HepG2 (cell line): ENCODE data around the gene CHMP6. TPM values are rescaled to one million over a fixed set of nuclear protein-coding genes. Genes with fewer than 3 reads are reported as not detected.

ENCODE experiments used
- AGO1 ChIP-seq: fragments of 200-400 bp; formaldehyde crosslinking; IDR thresholded peaks from 2 replicates; pipeline ENCODE4 v1.6.1; 2017; ENCODE audit warnings: mild to moderate bottlenecking, low read depth, low read length, moderate library complexity; ENCODE audit not compliant: poor library complexity, severe bottlenecking
- AKAP8 ChIP-seq: sonication (generic); formaldehyde crosslinking; IDR thresholded peaks from 2 replicates; pipeline ENCODE4 v1.5.1; 2020; ENCODE audit warnings: mild to moderate bottlenecking, missing genetic modification reagents
- FLYWCH1 ChIP-seq: sonication (generic); formaldehyde crosslinking; IDR thresholded peaks from 2 replicates; pipeline ENCODE4 v1.8.1; 2023; ENCODE audit warnings: mild to moderate bottlenecking, missing genetic modification reagents
- HIVEP1 ChIP-seq: sonication (generic); formaldehyde crosslinking; IDR thresholded peaks from 2 replicates; pipeline ENCODE4 v1.4.0; 2020; ENCODE audit warnings: mild to moderate bottlenecking, missing genetic modification reagents
- IRX3 ChIP-seq: sonication (generic); formaldehyde crosslinking; IDR thresholded peaks from 2 replicates; pipeline ENCODE4 v1.8.1; 2023; ENCODE audit warnings: mild to moderate bottlenecking, low read depth, missing genetic modification reagents, borderline replicate concordance
- JUND ChIP-seq: sonication (generic); formaldehyde crosslinking; IDR thresholded peaks from 2 replicates; pipeline ENCODE4 v1.8.0; 2022; ENCODE audit warnings: mild to moderate bottlenecking, missing genetic modification reagents
- KDM1A ChIP-seq: IDR thresholded peaks from 2 replicates; pipeline ENCODE4 v1.6.1; 2016; ENCODE audit warnings: missing compliant biosample characterization
- KLF11 ChIP-seq: IDR thresholded peaks from 2 replicates; pipeline ENCODE4 v1.6.1; 2016; ENCODE audit warnings: missing compliant biosample characterization
- MAX ChIP-seq: IDR thresholded peaks from 2 replicates; pipeline ENCODE4 v1.6.1; 2012; ENCODE audit warnings: inconsistent platforms
- NFIB ChIP-seq: sonication (generic); formaldehyde crosslinking; IDR thresholded peaks from 2 replicates; pipeline ENCODE4 v1.9.0; 2021; ENCODE audit warnings: missing genetic modification reagents, mild to moderate bottlenecking, borderline replicate concordance
- NFYB ChIP-seq: sonication (generic); formaldehyde crosslinking; IDR thresholded peaks from 2 replicates; pipeline ENCODE4 v1.4.0; 2020; ENCODE audit warnings: missing genetic modification reagents
- SNAPC4 ChIP-seq: sonication (generic); formaldehyde crosslinking; IDR thresholded peaks from 2 replicates; pipeline ENCODE4 v1.4.0; 2020; ENCODE audit warnings: mild to moderate bottlenecking, missing genetic modification reagents
- TAF15 ChIP-seq: fragments of 200-400 bp; formaldehyde crosslinking; IDR thresholded peaks from one replicate; pipeline ENCODE4 v1.6.1; 2018; ENCODE audit warnings: mild to moderate bottlenecking, low read depth, low read length; ENCODE audit not compliant: poor library complexity, severe bottlenecking
- ZNF207 ChIP-seq: fragments of 450-650 bp; IDR thresholded peaks from 2 replicates; pipeline ENCODE4 v1.6.1; 2016; ENCODE audit warnings: antibody characterized with exemption, borderline replicate concordance
- ZNF230 ChIP-seq: sonication (generic); formaldehyde crosslinking; IDR thresholded peaks from 2 replicates; pipeline ENCODE4 v1.4.0; 2020; ENCODE audit warnings: mild to moderate bottlenecking, missing genetic modification reagents
- ZNF547 ChIP-seq: sonication (generic); formaldehyde crosslinking; IDR thresholded peaks from 2 replicates; pipeline ENCODE4 v1.5.1; 2020; ENCODE audit warnings: mild to moderate bottlenecking, missing genetic modification reagents
- ZNF564 ChIP-seq: sonication (generic); formaldehyde crosslinking; IDR thresholded peaks from 2 replicates; pipeline ENCODE4 v1.8.1; 2023; ENCODE audit warnings: mild to moderate bottlenecking, missing genetic modification reagents
- ZNF687 ChIP-seq: sonication (generic); formaldehyde crosslinking; IDR thresholded peaks from 2 replicates; pipeline ENCODE4 v1.5.1; 2020; ENCODE audit warnings: mild to moderate bottlenecking, missing genetic modification reagents, moderate library complexity
- ZNF792 ChIP-seq: IDR thresholded peaks from 2 replicates; pipeline ENCODE4 v1.6.1; 2016
- ZSCAN21 ChIP-seq: sonication (generic); formaldehyde crosslinking; IDR thresholded peaks from 2 replicates; pipeline ENCODE4 v1.8.0; 2022; ENCODE audit warnings: mild to moderate bottlenecking, missing genetic modification reagents, moderate library complexity, borderline replicate concordance
- polyA plus RNA-seq, 8 experiments: library from polyadenylated mRNA; depleted of rRNA in 3 of 8; stranded (reverse) in 7 of 8; unstranded in 1 of 8; fragments of >200 nt; fragmentation: Illumina TruSeq in 4 of 8; extraction: Trizol in 4 of 8; gene quantifications; 2 replicates each; pipeline versions ENCODE4 v1.2.1 to v1.2.3, GENCODE V29; 2011 to 2016; ENCODE audit warnings: low read depth in 4 of 8, missing spikeins in 1 of 8, mixed read lengths in 1 of 8; ENCODE audit not compliant: insufficient read depth in 1 of 8
- total RNA-seq, 5 experiments: library from RNA; depleted of rRNA; stranded (reverse); fragments of >200 nt; fragmentation: Illumina TruSeq; extraction: Trizol; gene quantifications; 2 replicates each; pipeline ENCODE4 v1.2.3, GENCODE V29; 2016; ENCODE audit warnings: low read depth in 1 of 5

The CHMP6 gene
- total and polyA plus RNA-seq, 2 of the 13 experiments (the other 11 are each of a cell fraction or from before 2014, with no cell fraction given), result 11.1 to 24.2 TPM

- TF ChIP-seq ZNF547 (no peak), JUND (CRISPR knock-in tag) (no peak), NFIB (CRISPR knock-in tag) (no peak), KLF11 (CRISPR knock-in tag) (0 out of 2 replicates have a peak, but pooled peaks have one; percentile 13), ZNF230 (CRISPR knock-in tag) (0 out of 2 replicates have a peak, but pooled peaks have one; percentile 46), ZNF207 (no peak), AKAP8 (no peak), HIVEP1 (CRISPR knock-in tag) (no peak), TAF15 (no peak), AGO1 (no peak), ZNF792 (CRISPR knock-in tag) (no peak), ZSCAN21 (CRISPR knock-in tag) (peak; percentile 20; the same call in 1 of the 2 replicates), KDM1A (no peak), FLYWCH1 (no peak), ZNF687 (CRISPR knock-in tag) (0 out of 2 replicates have a peak, but pooled peaks have one; percentile 9), ZNF564 (CRISPR knock-in tag) (0 out of 2 replicates have a peak, but pooled peaks have one; percentile 19), IRX3 (no peak), SNAPC4 (no peak), NFYB (CRISPR knock-in tag) (no peak), MAX (0 out of 2 replicates have a peak, but pooled peaks have one; percentile 15)
These were observed 42.6 kb downstream of the CHMP6 start (continued) for GRCh38 chr17:81034168-81034777.
